H1 (cell line): ENCODE data around the gene DNAJB13. TPM values are rescaled to one million over a fixed set of nuclear protein-coding genes. Genes with fewer than 3 reads are reported as not detected.

ENCODE experiments used
- polyA plus RNA-seq, 7 experiments: library from polyadenylated mRNA; depleted of rRNA in 3 of 7; stranded (reverse) in 5 of 7; unstranded in 2 of 7; fragments of >200 nt in 5 of 7; fragments of 200-250 nt in 2 of 7; gene quantifications; 1 replicate in 5 of 7; 2 replicates in 1 of 7; 4 replicates in 1 of 7; pipeline versions ENCODE4 v1.2.1 to v1.2.3, GENCODE V29; 2011 to 2013; ENCODE audit warnings: missing spikeins in 2 of 7, mixed read lengths in 2 of 7
- total RNA-seq: library from RNA; stranded (reverse); fragmentation: NEBNext Ultra II Directional; extraction: Animal tissue kit (Norgen Biotek cat#: 25700); gene quantifications from 2 replicates; pipeline ENCODE4 v1.2.1, GENCODE V29; 2021
- TF ChIP-seq, protein P1 (sequence below), 3 experiments: IDR thresholded peaks; 1 replicate in 2 of 3; 2 replicates in 1 of 3; pipeline versions ENCODE4 v1.5.1 to v1.6.1; 2011; ENCODE audit warnings: low read length in 3 of 3, mild to moderate bottlenecking in 3 of 3, inconsistent platforms in 2 of 3, low read depth in 1 of 3, moderate library complexity in 1 of 3; ENCODE audit not compliant: insufficient read depth in 1 of 3; ENCODE audit errors: control extremely low read depth in 1 of 3
- TF ChIP-seq, protein P2 (sequence below): IDR thresholded peaks from 2 replicates; pipeline ENCODE4 v1.6.1; 2011; ENCODE audit warnings: low read depth, mild to moderate bottlenecking, low read length; ENCODE audit not compliant: insufficient read depth

The DNAJB13 gene
- total and polyA plus RNA-seq, 2 of the 8 experiments (the other 6 are each of a cell fraction or from before 2014, with no cell fraction given), result 0.27 TPM; not detected in 1

DNA sequence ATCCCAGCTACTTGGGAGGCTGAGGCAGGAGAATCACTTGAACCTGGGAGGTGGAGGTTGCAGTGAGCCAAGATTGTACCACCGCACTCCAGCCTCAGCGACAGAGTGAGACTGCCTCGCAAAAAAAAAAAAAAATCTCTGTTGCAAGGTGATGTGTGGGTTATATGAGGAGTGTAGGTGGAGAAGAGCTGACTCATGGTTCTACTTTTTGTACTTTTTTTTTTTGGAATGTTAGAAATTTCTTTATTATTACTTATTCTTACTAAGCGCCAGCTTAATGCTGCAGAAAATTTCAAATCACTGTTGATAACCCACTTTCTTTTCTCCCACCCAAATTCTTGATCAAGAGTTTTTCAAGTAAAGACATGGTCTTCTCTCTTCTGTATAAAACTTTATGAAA is 29.6 kb upstream of the DNAJB13 start (continued):
- TF ChIP-seq, protein P1, sequence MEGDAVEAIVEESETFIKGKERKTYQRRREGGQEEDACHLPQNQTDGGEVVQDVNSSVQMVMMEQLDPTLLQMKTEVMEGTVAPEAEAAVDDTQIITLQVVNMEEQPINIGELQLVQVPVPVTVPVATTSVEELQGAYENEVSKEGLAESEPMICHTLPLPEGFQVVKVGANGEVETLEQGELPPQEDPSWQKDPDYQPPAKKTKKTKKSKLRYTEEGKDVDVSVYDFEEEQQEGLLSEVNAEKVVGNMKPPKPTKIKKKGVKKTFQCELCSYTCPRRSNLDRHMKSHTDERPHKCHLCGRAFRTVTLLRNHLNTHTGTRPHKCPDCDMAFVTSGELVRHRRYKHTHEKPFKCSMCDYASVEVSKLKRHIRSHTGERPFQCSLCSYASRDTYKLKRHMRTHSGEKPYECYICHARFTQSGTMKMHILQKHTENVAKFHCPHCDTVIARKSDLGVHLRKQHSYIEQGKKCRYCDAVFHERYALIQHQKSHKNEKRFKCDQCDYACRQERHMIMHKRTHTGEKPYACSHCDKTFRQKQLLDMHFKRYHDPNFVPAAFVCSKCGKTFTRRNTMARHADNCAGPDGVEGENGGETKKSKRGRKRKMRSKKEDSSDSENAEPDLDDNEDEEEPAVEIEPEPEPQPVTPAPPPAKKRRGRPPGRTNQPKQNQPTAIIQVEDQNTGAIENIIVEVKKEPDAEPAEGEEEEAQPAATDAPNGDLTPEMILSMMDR (IDR thresholded peaks at IDR 0.05; ENCODE audit: control extremely low read depth in 1 of 3, insufficient read depth in 1 of 3, low read depth in 1 of 3, low read length in 3 of 3), result no peak
- TF ChIP-seq, protein P2, sequence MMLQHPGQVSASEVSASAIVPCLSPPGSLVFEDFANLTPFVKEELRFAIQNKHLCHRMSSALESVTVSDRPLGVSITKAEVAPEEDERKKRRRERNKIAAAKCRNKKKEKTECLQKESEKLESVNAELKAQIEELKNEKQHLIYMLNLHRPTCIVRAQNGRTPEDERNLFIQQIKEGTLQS, result no peak
